IMR-90 (cell line): Measurements from ENCODE around the gene ZNF618. TPM values are rescaled to one million over a fixed set of nuclear protein-coding genes. Genes with fewer than 3 reads are reported as not detected.

Source experiments
- ATAC-seq: fragments of 200-7000 bp; cut with Tn5 transposase; 2 replicates; pipeline ENCODE4 v1.9.1; 2020; ENCODE audit warnings: low read depth, mild to moderate bottlenecking, moderate library complexity
- BruUV-seq: library from RNA; stranded (reverse); fragments of 400-500 nt; replicated peaks from 2 replicates; lab custom pipeline; 2021; lab: Mats Ljungman, UMichigan
- CTCF ChIA-PET: fragments of 300-600 bp; formaldehyde crosslinking; extraction: SDS; loops from one replicate; lab custom pipeline; 2021; ENCODE audit warnings: antibody characterized with exemption; lab: Yijun Ruan, JAX
- POLR2A ChIA-PET: fragments of 300-600 bp; sonication (Branson Sonifier 250); formaldehyde crosslinking; loops from one replicate; lab custom pipeline; 2022; ENCODE audit warnings: antibody characterized with exemption; ENCODE audit not compliant: unreplicated experiment; lab: Charles Lee
- DNase-seq: peaks from one replicate; pipeline ENCODE4 v3.0.0; 2013
- H2AFZ ChIP-seq: replicated peaks from 2 replicates; pipeline ENCODE3; 2013; ENCODE audit warnings: low read length, mild to moderate bottlenecking; ENCODE audit not compliant: poor library complexity
- H2AK5ac ChIP-seq: 2 replicates; pipeline ENCODE4 v1.6.1; 2013; ENCODE audit warnings: low read depth, low read length, inconsistent platforms
- H2AK9ac ChIP-seq: replicated peaks from 2 replicates; pipeline ENCODE3; 2013; ENCODE audit warnings: mild to moderate bottlenecking, low read depth, low read length, moderate library complexity; ENCODE audit not compliant: poor library complexity
- H2BK120ac ChIP-seq: 2 replicates; pipeline ENCODE4 v1.6.1; 2013; ENCODE audit warnings: low read depth, low read length, inconsistent platforms
- H2BK15ac ChIP-seq: 3 replicates; pipeline ENCODE4 v1.6.1; 2013; ENCODE audit warnings: low read depth, low read length, inconsistent platforms
- H2BK20ac ChIP-seq: 2 replicates; pipeline ENCODE4 v1.6.1; 2013; ENCODE audit warnings: low read depth, mild to moderate bottlenecking, inconsistent platforms, low read length, moderate library complexity
- H2BK5ac ChIP-seq: 2 replicates; pipeline ENCODE4 v1.6.1; 2013; ENCODE audit warnings: mild to moderate bottlenecking, low read depth, low read length, inconsistent platforms; ENCODE audit not compliant: poor library complexity, severe bottlenecking
- H3K14ac ChIP-seq: replicated peaks from 2 replicates; pipeline ENCODE4 v1.6.1; 2013; ENCODE audit warnings: low read depth, low read length, inconsistent platforms
- H3K18ac ChIP-seq: 2 replicates; pipeline ENCODE4 v1.6.1; 2013; ENCODE audit warnings: low read depth, low read length, control low read depth
- H3K23ac ChIP-seq: 2 replicates; pipeline ENCODE4 v1.6.1; 2013; ENCODE audit warnings: low read depth, low read length, inconsistent platforms
- H3K27ac ChIP-seq: 2 replicates; pipeline ENCODE4 v1.5.1; 2013; ENCODE audit warnings: mild to moderate bottlenecking, control low read depth, low read length; ENCODE audit not compliant: insufficient read depth
- H3K27me3 ChIP-seq: 2 replicates; pipeline ENCODE4 v1.6.1; 2013; ENCODE audit warnings: low read length; ENCODE audit not compliant: control insufficient read depth, insufficient read depth
- H3K36me3 ChIP-seq: 2 replicates; pipeline ENCODE4 v1.6.1; 2013; ENCODE audit warnings: low read length, mixed read lengths; ENCODE audit not compliant: control insufficient read depth, insufficient read depth
- H3K4ac ChIP-seq: 2 replicates; pipeline ENCODE4 v1.6.1; 2013; ENCODE audit warnings: low read depth, low read length, inconsistent platforms
- H3K4me1 ChIP-seq: 2 replicates; pipeline ENCODE4 v1.6.1; 2013; ENCODE audit warnings: low read length, mixed read lengths; ENCODE audit not compliant: control insufficient read depth, insufficient read depth
- H3K4me2 ChIP-seq: 2 replicates; pipeline ENCODE4 v1.6.1; 2013; ENCODE audit warnings: low read depth, mild to moderate bottlenecking, control low read depth, low read length, moderate library complexity
- H3K4me3 ChIP-seq: 2 replicates; pipeline ENCODE4 v1.5.1; 2013; ENCODE audit warnings: low read depth, mild to moderate bottlenecking, control low read depth, low read length, moderate library complexity; ENCODE audit not compliant: insufficient read depth
- H3K56ac ChIP-seq: 2 replicates; pipeline ENCODE4 v1.6.1; 2013; ENCODE audit warnings: low read length, inconsistent platforms; ENCODE audit not compliant: insufficient read depth; ENCODE audit errors: extremely low read depth
- H3K79me1 ChIP-seq, 2 experiments: 2 replicates each; pipeline ENCODE4 v1.6.1; 2013; ENCODE audit warnings: low read length in 2 of 2, inconsistent platforms in 1 of 2, low read depth in 1 of 2
- H3K9ac ChIP-seq: 2 replicates; pipeline ENCODE4 v1.6.1; 2013; ENCODE audit warnings: low read depth, low read length, control low read depth
- H3K9me1 ChIP-seq: 2 replicates; pipeline ENCODE4 v1.6.1; 2013; ENCODE audit warnings: low read length, inconsistent platforms; ENCODE audit not compliant: insufficient read depth
- H3K9me3 ChIP-seq: 2 replicates; pipeline ENCODE4 v1.6.1; 2013; ENCODE audit warnings: low read length; ENCODE audit not compliant: control insufficient read depth, insufficient read depth
- H4K20me1 ChIP-seq: 2 replicates; pipeline ENCODE4 v1.6.1; 2013; ENCODE audit warnings: low read length, inconsistent platforms; ENCODE audit not compliant: insufficient read depth
- H4K5ac ChIP-seq: 2 replicates; pipeline ENCODE4 v1.6.1; 2013; ENCODE audit warnings: mild to moderate bottlenecking, low read depth, low read length, control low read depth
- H4K8ac ChIP-seq, 2 experiments: 2 replicates each; pipeline ENCODE4 v1.6.1; 2013; ENCODE audit warnings: low read depth in 2 of 2, low read length in 2 of 2, control low read depth in 1 of 2, inconsistent platforms in 1 of 2
- H4K91ac ChIP-seq: 2 replicates; pipeline ENCODE4 v1.6.1; 2013; ENCODE audit warnings: low read depth, low read length, inconsistent platforms; ENCODE audit not compliant: insufficient read depth
- BHLHE40 ChIP-seq: fragments of 150-350 bp; IDR thresholded peaks from 2 replicates; pipeline ENCODE4 v1.6.1; 2016; ENCODE audit warnings: mild to moderate bottlenecking, low read depth, low read length
- CEBPB ChIP-seq: IDR thresholded peaks from 2 replicates; pipeline ENCODE4 v1.6.1; 2012; ENCODE audit warnings: low read depth, low read length, improper control_type of control experiment
- CHD1 ChIP-seq: IDR thresholded peaks from 2 replicates; pipeline ENCODE4 v1.6.1; 2012; ENCODE audit warnings: low read depth, low read length, improper control_type of control experiment
- ELK1 ChIP-seq: fragments of 150-350 bp; IDR thresholded peaks from 2 replicates; pipeline ENCODE4 v1.6.1; 2016; ENCODE audit warnings: low read depth, mild to moderate bottlenecking, low read length, moderate library complexity, borderline replicate concordance
- FOS ChIP-seq: fragments of 150-350 bp; IDR thresholded peaks from 2 replicates; pipeline ENCODE4 v1.6.1; 2016; ENCODE audit warnings: low read depth, low read length
- MAFK ChIP-seq: IDR thresholded peaks from 2 replicates; pipeline ENCODE4 v1.6.1; 2012; ENCODE audit warnings: low read depth, low read length, improper control_type of control experiment
- MAZ ChIP-seq: IDR thresholded peaks from 2 replicates; pipeline ENCODE4 v1.6.1; 2012; ENCODE audit warnings: low read depth, mild to moderate bottlenecking, low read length, improper control_type of control experiment, moderate library complexity, borderline replicate concordance
- MXI1 ChIP-seq: IDR thresholded peaks from 2 replicates; pipeline ENCODE4 v1.6.1; 2012; ENCODE audit warnings: low read depth, mild to moderate bottlenecking, low read length, moderate library complexity, borderline replicate concordance
- NFE2L2 ChIP-seq: fragments of 150-350 bp; IDR thresholded peaks from 2 replicates; pipeline ENCODE4 v1.6.1; 2016; ENCODE audit warnings: low read depth, mild to moderate bottlenecking, low read length
- POLR2A ChIP-seq: IDR thresholded peaks from 2 replicates; pipeline ENCODE4 v1.6.1; 2012; ENCODE audit warnings: mild to moderate bottlenecking, low read depth, low read length
- RAD21 ChIP-seq: IDR thresholded peaks from 2 replicates; pipeline ENCODE4 v1.6.1; 2012; ENCODE audit warnings: low read length, improper control_type of control experiment
- RCOR1 ChIP-seq: IDR thresholded peaks from 2 replicates; pipeline ENCODE4 v1.6.1; 2012; ENCODE audit warnings: mild to moderate bottlenecking, low read length, improper control_type of control experiment; ENCODE audit not compliant: insufficient replicate concordance
- RFX5 ChIP-seq: IDR thresholded peaks from 2 replicates; pipeline ENCODE4 v1.8.0; 2012; ENCODE audit warnings: low read depth, mild to moderate bottlenecking, low read length, moderate library complexity
- SMC3 ChIP-seq: fragments of 150-350 bp; IDR thresholded peaks from 2 replicates; pipeline ENCODE4 v1.6.1; 2016; ENCODE audit warnings: low read depth, mild to moderate bottlenecking, antibody characterized with exemption, low read length, moderate library complexity
- WGBS, 2 experiments: methylation state at CpG; one replicate each; pipeline versions ENCODE4 v1.1.5 to v1.1.7; 2013; ENCODE audit warnings: missing lambda C conversion rate in 2 of 2; ENCODE audit not compliant: insufficient read length in 1 of 2; ENCODE audit errors: extremely low coverage in 2 of 2; 5-methylcytosine and 5-hydroxymethylcytosine counted together
- dilution Hi-C: fragments of 300-500 bp; cut with HindIII; formaldehyde crosslinking; loops from one replicate; pipeline ENCODE4 v1.14.3; 2018; ENCODE audit warnings: low sequenced_read_pairs; ENCODE audit not compliant: unreplicated experiment
- in situ Hi-C: fragments of 300-500 bp; cut with MboI; formaldehyde crosslinking; loops from 3 replicates; pipeline ENCODE4 v1.14.3; 2019; ENCODE audit warnings: low sequenced_read_pairs, inconsistent platforms, mixed read lengths
- intact Hi-C: fragments of 100-400 bp; cut with micrococcal nuclease; formaldehyde crosslinking; loops from 2 replicates; pipeline ENCODE4 v1.10.0; 2022
- polyA plus RNA-seq, 3 experiments: library from polyadenylated mRNA; depleted of rRNA; stranded (reverse); fragments of >200 nt; gene quantifications; 2 replicates each; pipeline ENCODE4 v1.2.3, GENCODE V29; 2012; ENCODE audit warnings: low replicate concordance in 1 of 3
- total RNA-seq: library from RNA; depleted of rRNA; stranded (reverse); fragments of >200 nt; gene quantifications from 2 replicates; pipeline ENCODE4 v1.2.3, GENCODE V29; 2012
- TF ChIP-seq, protein P1 (sequence below): conservative IDR thresholded peaks from 2 replicates; pipeline ENCODE4 v1.5.1; 2012; ENCODE audit warnings: mild to moderate bottlenecking, low read depth, low read length, improper control_type of control experiment
- TF ChIP-seq, protein P2 (sequence below): fragments of 150-350 bp; IDR thresholded peaks from 2 replicates; pipeline ENCODE4 v1.6.1; 2017; ENCODE audit warnings: mild to moderate bottlenecking, antibody characterized with exemption, low read length, low read depth

Gene ZNF618
- total and polyA plus RNA-seq, 2 of the 4 experiments (the other 2 are of a cell fraction): 8.2 to 9.4 TPM

GRCh38 chr9:113919382-113919781, 43.3 kb downstream of the ZNF618 start:
- Histone ChIP-seq H3K9me1 (peaks cover 19% of the 10 kb centered on the region), H2BK5ac (no peak overlapping the region), H3K4me1 (no peaks in the 10 kb centered on the region; the same call in 1 of the 2 replicates), H3K14ac (no peak overlapping the region), H4K5ac (no peak overlapping the region), H2BK15ac (no peak overlapping the region), H3K4me2 (no peak overlapping the region), H3K56ac (no peak overlapping the region), H3K18ac (no peak overlapping the region), H3K36me3 (peaks cover 3% of the 10 kb centered on the region), H4K20me1 (peaks cover 54% of the 10 kb centered on the region), H3K9me3 (no peaks in the 10 kb centered on the region), H2AK9ac (peak overlapping the region; percentile 8), H2AFZ (no peak overlapping the region), H4K91ac (no peak overlapping the region), H2BK120ac (no peak overlapping the region), H4K8ac (no peak overlapping the region), H2BK20ac (no peak overlapping the region), H2AK5ac (no peak overlapping the region), H3K4me3 (no peak overlapping the region), H3K27ac (no peak overlapping the region), H3K79me1 (peaks cover 50 to 78% of the 10 kb centered on the region in 2 experiments), H3K27me3 (no peaks in the 10 kb centered on the region), H3K23ac (no peak overlapping the region), H3K4ac (no peak overlapping the region), H3K9ac (no peak overlapping the region)
- no peak for DNase-seq
- in situ Hi-C loops (no loop called here), intact Hi-C loops (no loop called here), dilution Hi-C loops (no loop called here)
- no TSS peak for BruUV-seq
- WGBS, 2 experiments: no CpG with 5 or more reads among the region's 9 CpGs
- ChIA-PET CTCF (no interaction called here), POLR2A (no interaction called here)
- ATAC-seq: no peak
- TF ChIP-seq CEBPB: no peak
- TF ChIP-seq RFX5: no peak
- TF ChIP-seq ELK1: no peak
- TF ChIP-seq, protein P1, sequence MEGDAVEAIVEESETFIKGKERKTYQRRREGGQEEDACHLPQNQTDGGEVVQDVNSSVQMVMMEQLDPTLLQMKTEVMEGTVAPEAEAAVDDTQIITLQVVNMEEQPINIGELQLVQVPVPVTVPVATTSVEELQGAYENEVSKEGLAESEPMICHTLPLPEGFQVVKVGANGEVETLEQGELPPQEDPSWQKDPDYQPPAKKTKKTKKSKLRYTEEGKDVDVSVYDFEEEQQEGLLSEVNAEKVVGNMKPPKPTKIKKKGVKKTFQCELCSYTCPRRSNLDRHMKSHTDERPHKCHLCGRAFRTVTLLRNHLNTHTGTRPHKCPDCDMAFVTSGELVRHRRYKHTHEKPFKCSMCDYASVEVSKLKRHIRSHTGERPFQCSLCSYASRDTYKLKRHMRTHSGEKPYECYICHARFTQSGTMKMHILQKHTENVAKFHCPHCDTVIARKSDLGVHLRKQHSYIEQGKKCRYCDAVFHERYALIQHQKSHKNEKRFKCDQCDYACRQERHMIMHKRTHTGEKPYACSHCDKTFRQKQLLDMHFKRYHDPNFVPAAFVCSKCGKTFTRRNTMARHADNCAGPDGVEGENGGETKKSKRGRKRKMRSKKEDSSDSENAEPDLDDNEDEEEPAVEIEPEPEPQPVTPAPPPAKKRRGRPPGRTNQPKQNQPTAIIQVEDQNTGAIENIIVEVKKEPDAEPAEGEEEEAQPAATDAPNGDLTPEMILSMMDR: no peak
- no peak for TF ChIP-seq RCOR1
- TF ChIP-seq SMC3: no peak
- TF ChIP-seq CHD1: no peak
- no peak for TF ChIP-seq MXI1
- TF ChIP-seq FOS: no peak
- no peak for TF ChIP-seq RAD21
- no peak for TF ChIP-seq NFE2L2
- no peak for TF ChIP-seq MAFK
- TF ChIP-seq, protein P2, sequence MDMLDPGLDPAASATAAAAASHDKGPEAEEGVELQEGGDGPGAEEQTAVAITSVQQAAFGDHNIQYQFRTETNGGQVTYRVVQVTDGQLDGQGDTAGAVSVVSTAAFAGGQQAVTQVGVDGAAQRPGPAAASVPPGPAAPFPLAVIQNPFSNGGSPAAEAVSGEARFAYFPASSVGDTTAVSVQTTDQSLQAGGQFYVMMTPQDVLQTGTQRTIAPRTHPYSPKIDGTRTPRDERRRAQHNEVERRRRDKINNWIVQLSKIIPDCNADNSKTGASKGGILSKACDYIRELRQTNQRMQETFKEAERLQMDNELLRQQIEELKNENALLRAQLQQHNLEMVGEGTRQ: no peak
- no peak for TF ChIP-seq POLR2A
- no peak for TF ChIP-seq BHLHE40
- no peak for TF ChIP-seq MAZ
